ENCODE data around the gene PTPRN. TPM values are rescaled to one million over a fixed set of nuclear protein-coding genes. Genes with fewer than 3 reads are reported as not detected.

PTPRN gene
- total and polyA plus RNA-seq, 2 donors (not counting 3 experiments of a cell fraction or from before 2014, with no cell fraction given) = not detected

- POLR2A ChIA-PET = interaction anchor here (1.3 kb wide), 1 partner anchor 8 kb away, joined by 5 read pairs; the partner anchor contains the start of genes GLB1L and STK16
- dilution Hi-C loops (cut with MboI; ENCODE audit: extremely low pct_ligation_motif_present, low sequenced_read_pairs) = no loop called here
Observed at GRCh38 chr2:219252900-219253752, 56.1 kb downstream of the PTPRN start, which contains the start of gene TUBA4B. Gene TUBA4B, plus strand, starts transcription at chr2:219253243. Its CDS starts 165 bp downstream, at chr2:219253408.

More at GRCh38 chr2:219252900-219253752, 56.1 kb downstream of the PTPRN start, which contains the start of gene TUBA4B:
- BruUV-seq (replicated peaks) = TSS peak; percentile 46
- Histone ChIP-seq H3K4me1 (ENCODE audit: control insufficient read depth, extremely low read depth, insufficient read depth, low read length) (peaks cover 39% of the 10 kb centered on the region), H3K9ac (replicated peaks; ENCODE audit: extremely low read depth, insufficient read depth, low read length) (peak within 1 kb of the TSS; percentile 21), H4K20me1 (replicated peaks; ENCODE audit: control insufficient read depth, extremely low read depth, insufficient read depth, low read length) (no peaks in the 10 kb centered on the region), H3K9me3 (replicated peaks; ENCODE audit: control insufficient read depth, insufficient read depth, low read length) (no peaks in the 10 kb centered on the region), H3K4me3 (replicated peaks in 1 of 3; ENCODE audit: insufficient read depth in 1 of 3, low read depth in 1 of 3, low read length in 3 of 3) (peak within 1 kb of the TSS; percentile 32 to 53 (median 34)), H3K4me2 (ENCODE audit: insufficient read depth, low read length) (peak within 1 kb of the TSS; percentile 78), H3K36me3 (ENCODE audit: control insufficient read depth in 2 of 2, extremely low read depth in 1 of 2, insufficient read depth in 2 of 2, low read length in 2 of 2) (no peaks in the 10 kb centered on the region), H3K27ac (ENCODE audit: insufficient read depth, low read depth, low read length) (no peak within 1 kb of the TSS), H3K27me3 (ENCODE audit: control insufficient read depth in 2 of 2, insufficient read depth in 2 of 2, low read length in 2 of 2) (peaks cover 15 to 16% of the 10 kb centered on the region in 2 experiments), H3K79me2 (ENCODE audit: control insufficient read depth, insufficient read depth, low read length) (no peaks in the 10 kb centered on the region), H2AFZ (ENCODE audit: low read depth, low read length) (peak within 1 kb of the TSS; percentile 92), H3K9me1 (replicated peaks; ENCODE audit: control insufficient read depth, extremely low read depth, insufficient read depth, low read length) (no peaks in the 10 kb centered on the region)
- no peak for FAIRE-seq
- TF ChIP-seq POLR2A (IDR thresholded peaks at IDR 0.05; ENCODE audit: low read depth, low read length) (no peak), FOS (IDR thresholded peaks at IDR 0.05; ENCODE audit: borderline replicate concordance, insufficient read depth, low read length) (no peak), EZH2 (IDR thresholded peaks at IDR 0.05; ENCODE audit: borderline replicate concordance, low read depth, low read length, severe bottlenecking) (no peak), GATA2 (IDR thresholded peaks at IDR 0.05; ENCODE audit: insufficient read depth, insufficient read length, low read depth, low read length) (no peak), MYC (IDR thresholded peaks at IDR 0.05; ENCODE audit: low read depth, low read length) (no peak), CTCF (IDR thresholded peaks at IDR 0.05; ENCODE audit: extremely low read depth in 1 of 2, insufficient read depth in 1 of 2, low read depth in 1 of 2, low read length in 2 of 2) (no peak), POLR2AphosphoS5 (IDR thresholded peaks at IDR 0.05; ENCODE audit: insufficient read depth, low read depth, low read length) (no peak), JUN (IDR thresholded peaks at IDR 0.05; ENCODE audit: borderline replicate concordance, insufficient read depth, insufficient read length, low read depth) (no peak), MAX (IDR thresholded peaks at IDR 0.05; ENCODE audit: insufficient read depth, insufficient read length) (no peak)
- peak; percentile 18 for DNase-seq (ENCODE audit: low read depth, low spot score)
- CTCF ChIA-PET = interaction anchor here (1.0 to 2.5 kb wide), 2 partner anchors 21 to 42 kb away, joined by 3 to 14 read pairs; no protein-coding TSS in a partner anchor
- intact Hi-C loops (cut with micrococcal nuclease) = loop anchor here (1.0 to 2.0 kb wide), 3 partner anchors 26 to 42 kb away; partner anchors contain the start of genes ABCB6 and DNAJB2

All from endothelial cell of umbilical vein (primary cell).